HG02759 (cell line): ENCODE data around the gene KIR3DL3.
"Not testable (repeated sequence)": the region's sequence is repeated elsewhere in the genome, so short reads cannot be mapped to it uniquely, and the experiment has no call there.

Experiments
- ATAC-seq: cut with Tn5 transposase; IDR thresholded peaks from one replicate; pipeline ENCODE4 v1.9.1; 2021; ENCODE audit warnings: mild to moderate bottlenecking, moderate library complexity; ENCODE audit not compliant: unreplicated experiment

Gene KIR3DL3

DNA sequence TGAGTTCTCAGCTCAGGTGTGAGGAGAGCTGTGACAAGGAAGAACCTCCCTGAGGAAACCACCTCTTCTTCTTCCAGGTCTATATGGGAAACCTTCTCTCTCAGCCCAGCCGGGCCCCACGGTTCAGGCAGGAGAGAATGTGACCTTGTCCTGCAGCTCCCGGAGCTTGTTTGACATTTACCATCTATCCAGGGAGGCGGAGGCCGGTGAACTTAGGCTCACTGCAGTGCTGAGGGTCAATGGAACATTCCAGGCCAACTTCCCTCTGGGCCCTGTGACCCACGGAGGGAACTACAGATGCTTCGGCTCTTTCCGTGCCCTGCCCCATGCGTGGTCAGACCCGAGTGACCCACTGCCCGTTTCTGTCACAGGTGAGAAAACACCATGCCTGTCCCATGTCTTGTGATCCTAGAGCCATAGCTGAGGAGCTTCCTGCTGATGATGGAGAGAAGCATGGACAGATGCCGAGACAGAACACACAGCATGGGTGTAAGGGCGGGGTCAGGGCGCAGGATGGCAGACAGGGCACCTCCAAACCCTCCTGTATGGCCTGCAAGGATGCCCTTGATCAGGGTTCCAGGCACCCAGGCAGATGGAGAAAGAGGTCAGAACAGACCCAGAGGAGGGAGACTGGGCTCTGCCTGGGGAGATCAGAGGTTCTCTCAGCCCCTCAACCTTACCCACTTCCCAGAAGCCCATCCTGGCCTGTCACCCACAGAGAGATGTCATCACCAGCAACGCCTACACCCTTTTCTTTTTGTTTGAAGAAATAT lies 5.4 kb downstream of the KIR3DL3 start:
- no peak for ATAC-seq

DNA sequence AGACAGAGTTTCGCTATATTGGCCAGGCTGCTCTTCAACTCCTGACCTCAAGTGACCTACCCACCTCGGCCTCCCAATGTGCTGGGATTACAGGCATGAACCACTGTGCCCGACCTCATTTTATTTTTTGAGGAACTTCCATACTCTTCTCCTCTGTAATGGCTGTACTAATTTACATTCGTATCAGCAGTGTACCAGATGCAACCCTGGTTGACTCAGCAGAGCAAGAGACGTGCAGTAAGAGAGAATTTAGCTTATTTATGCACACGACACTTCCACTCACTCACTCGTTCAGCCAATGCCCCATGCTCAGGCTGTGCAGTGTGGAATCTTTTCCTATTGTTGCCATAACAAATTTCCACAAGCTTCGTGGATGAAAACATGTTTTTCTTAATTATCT lies 6.9 kb downstream of the KIR3DL3 start:
- ATAC-seq: no peak

GRCh38 chr19:54738306-54738705 lies 14.1 kb downstream of the KIR3DL3 start, which contains the start of gene KIR2DL3:
TSS of gene KIR2DL3 (plus strand) at chr19:54738513. CDS start at chr19:54738546, 33 bp downstream.
- ATAC-seq: not testable (repeated sequence)

DNA sequence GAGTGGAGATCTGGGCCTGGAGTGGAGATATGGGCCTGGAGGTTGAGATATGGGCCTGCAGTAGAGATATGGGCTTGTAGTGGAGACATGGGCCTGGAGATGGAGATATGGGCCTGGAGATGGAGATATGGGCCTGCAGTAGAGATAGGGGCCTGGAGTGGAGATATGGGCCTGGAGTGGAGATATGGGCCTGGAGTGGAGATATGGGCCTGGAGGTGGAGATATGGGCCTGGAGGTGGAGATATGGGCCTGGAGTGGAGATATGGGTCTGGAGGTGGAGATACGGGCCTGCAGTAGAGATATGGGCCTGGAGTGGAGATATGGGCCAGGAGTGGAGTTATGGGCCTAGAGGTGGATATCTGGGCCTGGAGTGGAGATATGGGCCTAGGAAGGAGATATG lies 14.5 kb downstream of the KIR3DL3 start:
- no peak for ATAC-seq

GRCh38 chr19:54739587-54740497 lies 15.6 kb downstream of the KIR3DL3 start:
- no peak for ATAC-seq

DNA sequence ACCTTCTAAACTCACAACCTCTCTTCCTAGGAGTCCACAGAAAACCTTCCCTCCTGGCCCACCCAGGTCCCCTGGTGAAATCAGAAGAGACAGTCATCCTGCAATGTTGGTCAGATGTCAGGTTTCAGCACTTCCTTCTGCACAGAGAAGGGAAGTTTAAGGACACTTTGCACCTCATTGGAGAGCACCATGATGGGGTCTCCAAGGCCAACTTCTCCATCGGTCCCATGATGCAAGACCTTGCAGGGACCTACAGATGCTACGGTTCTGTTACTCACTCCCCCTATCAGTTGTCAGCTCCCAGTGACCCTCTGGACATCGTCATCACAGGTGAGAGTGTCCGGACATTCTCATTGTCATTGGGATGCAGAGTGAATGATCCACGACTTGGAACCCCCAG lies 17.7 kb downstream of the KIR3DL3 start:
- ATAC-seq: not testable (repeated sequence)

GRCh38 chr19:54744080-54744479 lies 19.8 kb downstream of the KIR3DL3 start:
- not testable (repeated sequence) for ATAC-seq

- ATAC-seq: not testable (repeated sequence)
Observed at GRCh38 chr19:54747614-54748322, 23.5 kb downstream of the KIR3DL3 start.

GRCh38 chr19:54750276-54750675 lies 26.0 kb downstream of the KIR3DL3 start:
- ATAC-seq: not testable (repeated sequence)

DNA sequence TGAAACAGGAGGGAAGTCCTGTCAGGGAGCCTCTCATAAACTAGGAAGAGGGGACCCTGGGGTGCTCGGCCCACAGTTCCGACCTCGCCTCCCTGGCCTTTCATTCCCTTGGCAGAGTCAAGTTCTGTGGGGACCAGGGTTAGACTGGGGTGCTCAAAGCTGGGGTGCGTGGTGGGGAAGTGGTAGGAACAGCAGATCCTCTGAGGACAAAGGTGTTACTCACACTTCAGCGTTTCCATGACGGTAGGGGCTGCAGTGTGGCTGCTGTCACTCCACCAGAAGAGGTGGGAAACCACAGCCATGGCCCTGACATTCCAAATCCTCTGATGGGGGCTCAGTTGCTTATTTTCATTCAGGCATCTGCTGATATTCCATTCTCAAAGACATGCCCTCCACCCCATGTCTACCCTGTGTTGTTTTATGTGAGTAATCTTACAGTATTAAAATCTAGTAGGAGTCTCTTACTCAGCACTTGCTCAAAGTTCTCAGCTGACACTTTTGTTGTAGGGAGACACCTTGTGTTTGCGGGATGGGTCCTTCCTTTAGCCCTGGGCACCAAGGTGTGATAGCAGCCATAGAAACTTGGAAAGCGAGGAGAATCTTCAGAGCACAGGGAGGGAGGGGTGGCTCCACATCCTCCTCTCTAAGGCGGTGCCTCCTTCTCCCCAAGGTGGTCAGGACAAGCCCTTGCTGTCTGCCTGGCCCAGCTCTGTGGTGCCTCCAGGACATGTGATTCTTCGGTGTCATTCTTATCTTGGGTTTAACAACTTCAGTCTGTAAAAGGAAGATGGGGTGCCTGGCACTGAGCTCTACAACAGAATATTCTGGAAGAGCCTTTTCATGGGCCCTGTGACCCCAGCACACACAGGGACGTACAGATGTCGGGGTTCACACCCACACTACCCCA lies 32.2 kb downstream of the KIR3DL3 start:
- ATAC-seq: not testable (repeated sequence)

GRCh38 chr19:54758577-54758976 lies 34.3 kb downstream of the KIR3DL3 start:
- ATAC-seq: not testable (repeated sequence)

DNA sequence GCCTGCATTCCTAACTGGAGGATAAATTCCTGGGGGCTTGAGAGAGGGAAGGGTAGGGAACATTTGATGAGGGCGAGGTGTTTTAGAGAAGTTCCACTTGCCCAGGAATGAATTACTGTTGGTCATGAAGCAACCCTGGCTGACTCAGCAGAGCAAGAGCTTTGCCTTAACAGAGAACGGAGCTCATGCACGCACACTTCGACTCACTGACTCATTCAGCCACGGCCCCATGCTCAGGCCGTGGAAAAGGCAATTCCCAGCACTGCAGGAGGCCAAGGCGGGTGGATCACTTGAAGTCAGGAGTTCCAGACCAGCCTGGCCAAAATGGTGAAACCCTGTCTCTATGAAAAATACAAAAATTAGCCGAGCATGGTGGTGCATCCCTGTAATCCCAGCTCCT lies 40.0 kb downstream of the KIR3DL3 start:
- ATAC-seq: not testable (repeated sequence)

- ATAC-seq: not testable (repeated sequence)
Observed at GRCh38 chr19:54766464-54766863, 42.2 kb downstream of the KIR3DL3 start.

DNA sequence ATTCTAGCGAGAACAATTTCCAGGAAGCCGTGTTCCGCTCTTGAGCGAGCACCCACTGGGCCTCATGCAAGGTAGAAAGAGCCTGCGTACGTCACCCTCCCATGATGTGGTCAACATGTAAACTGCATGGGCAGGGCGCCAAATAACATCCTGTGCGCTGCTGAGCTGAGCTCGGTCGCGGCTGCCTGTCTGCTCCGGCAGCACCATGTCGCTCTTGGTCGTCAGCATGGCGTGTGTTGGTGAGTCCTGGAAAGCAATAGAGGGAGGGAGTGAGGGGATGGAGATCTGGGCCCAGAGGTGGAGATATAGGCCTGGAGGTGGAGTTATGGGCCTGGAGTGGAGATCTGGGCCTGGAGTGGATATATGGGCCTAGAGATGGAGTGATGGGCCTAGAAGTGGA lies 45.4 kb downstream of the KIR3DL3 start, which contains the start of gene KIR2DL1:
TSS of gene KIR2DL1 (plus strand) at position 148 of the 400 bp plus-strand sequence. CDS start at position 206, 58 bp downstream.
- ATAC-seq: not testable (repeated sequence)

DNA sequence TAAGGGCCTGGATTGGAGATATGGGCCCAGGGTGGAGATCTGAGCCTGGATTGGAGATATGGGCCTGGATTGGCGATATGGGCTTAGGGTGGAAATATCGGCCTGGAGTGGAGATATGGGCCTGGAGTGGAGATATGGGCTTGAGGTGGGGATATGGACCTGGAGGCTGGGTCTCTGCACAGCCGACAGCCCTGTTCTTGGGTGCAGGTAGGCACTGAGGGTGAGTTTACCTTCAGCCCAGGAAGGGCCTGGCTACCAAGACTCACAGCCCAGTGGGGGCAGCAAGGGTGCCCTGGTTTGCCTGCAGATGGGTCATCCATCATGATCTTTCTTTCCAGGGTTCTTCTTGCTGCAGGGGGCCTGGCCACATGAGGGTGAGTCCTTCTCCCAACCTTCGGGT lies 46.3 kb downstream of the KIR3DL3 start:
- not testable (repeated sequence) for ATAC-seq

DNA sequence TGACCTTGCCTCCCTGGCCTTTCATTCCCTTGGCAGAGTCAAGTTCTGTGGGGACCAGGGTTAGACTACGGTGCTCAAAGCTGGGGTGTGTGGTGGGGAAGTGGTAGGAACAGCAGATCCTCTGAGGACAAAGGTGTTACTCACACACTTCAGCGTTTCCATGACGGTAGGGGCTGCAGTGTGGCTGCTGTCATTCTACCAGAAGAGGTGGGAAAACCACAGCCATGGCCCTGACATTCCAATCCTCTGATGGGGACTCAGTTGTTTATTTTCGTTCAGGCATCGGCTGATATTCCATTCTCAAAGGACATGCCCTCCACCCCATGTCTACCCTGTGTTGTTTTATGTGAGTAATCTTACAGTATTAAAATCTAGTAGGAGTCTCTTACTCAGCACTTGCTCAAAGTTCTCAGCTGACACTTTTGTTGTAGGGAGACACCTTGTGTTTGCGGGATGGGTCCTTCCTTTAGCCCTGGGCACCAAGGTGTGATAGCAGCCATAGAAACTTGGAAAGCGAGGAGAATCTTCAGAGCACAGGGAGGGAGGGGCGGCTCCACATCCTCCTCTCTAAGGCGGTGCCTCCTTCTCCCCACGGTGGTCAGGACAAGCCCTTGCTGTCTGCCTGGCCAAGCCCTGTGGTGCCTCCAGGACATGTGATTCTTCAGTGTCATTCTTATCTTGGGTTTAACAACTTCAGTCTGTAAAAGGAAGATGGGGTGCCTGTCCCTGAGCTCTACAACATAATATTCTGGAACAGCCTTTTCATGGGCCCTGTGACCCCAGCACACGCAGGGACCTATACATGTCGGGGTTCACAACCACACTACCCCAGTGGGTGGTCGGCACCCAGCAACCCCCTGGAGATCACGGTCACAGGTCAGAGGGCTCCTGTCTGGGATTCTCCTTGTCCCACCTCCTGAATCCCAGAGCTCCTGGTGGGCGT lies 47.0 kb downstream of the KIR3DL3 start:
- ATAC-seq: not testable (repeated sequence)

DNA sequence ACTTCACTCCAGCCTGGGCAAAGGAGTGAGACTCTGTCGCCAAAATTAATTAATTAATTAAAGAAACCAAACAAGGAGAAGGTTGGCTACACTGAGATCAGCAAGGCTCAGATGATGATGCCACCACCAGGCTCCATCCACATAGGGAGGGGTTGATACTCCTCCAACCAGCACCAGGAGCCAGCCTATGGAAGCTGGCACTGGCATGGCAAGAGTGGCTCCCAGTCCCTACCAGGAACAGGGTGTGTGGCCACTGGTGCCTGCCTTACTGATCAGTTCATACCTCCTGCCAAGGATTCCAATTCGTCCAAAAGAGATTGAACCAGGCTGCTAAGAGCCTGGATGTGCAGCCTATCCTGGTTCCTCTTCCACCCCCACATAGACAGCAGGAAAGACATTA lies 48.4 kb downstream of the KIR3DL3 start:
- not testable (repeated sequence) for ATAC-seq

GRCh38 chr19:54775095-54775815 lies 51.0 kb downstream of the KIR3DL3 start:
- not testable (repeated sequence) for ATAC-seq
